Measurements from ENCODE around the gene TPCN2.

Gene TPCN2

DNA sequence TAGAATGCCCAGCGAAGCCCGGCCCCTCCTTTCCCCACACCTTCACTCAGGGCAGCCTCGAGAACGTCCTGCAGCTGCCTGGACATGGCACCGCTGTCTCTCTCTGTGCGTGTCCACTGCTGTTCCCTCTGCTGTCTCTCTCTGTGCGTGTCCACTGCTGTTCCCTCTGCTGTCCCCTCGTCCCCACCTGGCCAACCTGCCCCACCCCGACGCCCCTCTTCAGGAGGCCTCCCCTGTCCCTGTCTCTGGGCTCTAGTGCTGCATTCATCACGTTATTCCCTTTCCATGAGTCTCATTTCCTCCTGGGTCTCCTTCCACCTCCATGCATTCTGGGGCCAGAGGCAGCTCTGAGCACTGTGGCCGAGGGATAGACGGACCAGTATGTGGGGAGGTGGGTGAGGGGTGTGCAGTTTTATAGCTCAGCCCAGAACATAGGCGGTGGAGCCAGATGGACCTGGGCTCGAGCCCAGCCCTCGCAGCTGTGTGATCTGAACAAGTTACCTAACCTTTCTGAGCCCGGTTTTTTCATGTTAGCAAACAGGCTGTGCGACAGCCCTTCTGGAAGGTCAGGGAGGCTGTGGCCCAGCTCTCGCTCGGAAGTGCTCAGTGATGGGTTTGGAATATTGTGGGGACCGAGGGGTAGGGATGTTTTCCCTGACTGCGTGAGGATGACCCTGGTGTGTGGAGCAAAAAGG, 65.1 kb downstream of the TPCN2 start:
- no peak for DNase-seq

DNA sequence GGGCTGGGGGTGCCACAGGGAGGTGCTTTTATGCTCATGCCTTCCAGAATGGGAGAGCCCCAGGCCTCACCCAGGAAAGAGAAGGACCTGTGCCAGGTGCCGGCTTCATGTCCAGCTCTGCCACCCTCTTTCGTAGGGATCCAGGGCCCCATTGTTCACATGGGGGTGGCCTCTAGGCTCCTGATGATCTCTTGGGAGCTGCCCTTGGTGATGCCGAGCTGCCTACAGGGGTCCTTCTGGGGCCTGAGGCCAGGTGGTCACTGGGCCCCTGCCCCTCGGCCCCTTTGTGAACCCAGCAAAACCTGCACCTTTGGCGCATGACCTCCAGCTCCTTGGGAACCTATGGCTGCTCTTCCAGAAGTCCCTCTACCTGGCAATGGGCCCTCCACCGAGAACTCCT, 65.6 kb downstream of the TPCN2 start:
- no peak for DNase-seq

DNA sequence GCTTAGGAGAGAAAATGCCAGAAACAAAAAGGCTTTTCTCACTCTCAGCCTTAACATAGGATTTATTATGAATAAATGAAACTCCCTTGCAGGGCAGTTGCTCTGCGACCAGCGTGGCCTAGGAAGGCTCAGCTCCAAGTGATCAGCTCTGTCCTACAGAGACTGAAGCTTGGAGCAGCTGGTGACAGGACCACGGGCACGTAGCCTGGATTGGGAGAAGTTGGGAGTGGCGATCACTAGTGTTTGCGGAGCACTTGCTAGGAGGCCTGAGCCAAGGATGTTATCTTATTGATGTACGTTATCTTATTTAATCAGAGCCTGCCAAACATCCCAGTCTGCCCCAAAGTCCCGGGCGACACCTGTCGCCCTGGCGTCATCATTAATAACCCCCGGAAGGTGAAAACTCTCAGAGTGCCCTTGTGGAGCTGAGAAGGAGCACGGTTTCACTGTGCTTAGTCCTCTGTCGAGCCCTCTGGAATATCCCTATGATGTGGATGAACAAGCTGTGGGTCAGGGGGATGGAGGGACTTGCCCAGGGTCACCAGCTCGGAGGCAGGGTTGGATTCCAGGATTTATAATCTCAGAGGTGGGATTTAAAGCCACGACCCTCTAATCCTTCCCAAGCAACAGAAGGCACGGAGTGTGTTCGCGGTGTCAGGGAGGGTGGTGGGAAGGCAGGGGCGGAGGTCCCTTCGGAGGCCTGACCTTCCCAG, 66.2 kb downstream of the TPCN2 start:
- no peak for DNase-seq

DNA sequence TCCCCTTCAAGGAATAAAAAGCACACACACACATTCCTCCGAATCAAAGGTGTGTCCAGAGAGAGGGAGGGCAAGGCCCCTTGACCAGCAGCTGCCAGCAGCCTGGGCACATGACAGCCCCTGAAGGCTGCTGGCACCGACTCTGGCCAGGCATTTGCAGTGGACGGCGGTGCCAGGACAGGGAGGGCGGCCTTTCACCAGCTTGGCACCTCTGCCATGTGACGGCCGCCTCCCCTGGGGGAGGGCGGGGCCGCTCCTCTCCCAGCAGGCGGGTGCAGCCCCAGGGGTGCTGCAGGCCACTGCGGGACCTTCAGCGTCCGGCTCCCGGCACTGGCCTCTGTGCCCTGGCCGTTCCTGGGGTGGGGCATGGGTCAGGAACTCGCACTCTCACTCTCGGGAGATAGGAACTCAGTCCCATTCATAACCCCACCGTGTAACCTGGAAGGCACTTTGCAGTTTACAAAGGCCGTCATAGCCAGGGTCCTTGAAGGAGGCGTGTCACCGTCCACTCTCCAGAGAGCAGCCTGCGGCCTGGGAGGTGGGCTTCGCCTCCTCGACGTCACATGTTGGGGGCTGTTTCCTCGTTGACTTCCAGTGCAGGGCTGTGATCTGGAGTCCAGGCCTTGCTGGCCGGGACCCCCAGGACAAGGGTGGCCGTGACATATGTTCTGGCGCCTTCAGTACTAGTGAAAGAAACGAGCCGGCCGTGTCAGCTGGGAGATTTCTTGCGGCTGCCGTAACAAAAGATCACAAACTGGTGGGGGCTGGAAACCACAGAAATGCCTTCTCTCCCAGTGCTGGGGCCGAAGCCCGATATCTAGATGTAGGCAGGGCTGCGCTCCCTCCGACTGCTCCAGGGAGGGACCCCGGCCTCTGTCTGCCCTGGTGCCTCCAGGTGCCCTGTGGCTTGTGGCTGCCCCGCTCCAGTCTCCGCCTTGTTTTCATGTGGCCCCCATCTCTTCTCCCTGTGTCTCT, 67.1 kb downstream of the TPCN2 start:
- DNase-seq = no peak

DNA sequence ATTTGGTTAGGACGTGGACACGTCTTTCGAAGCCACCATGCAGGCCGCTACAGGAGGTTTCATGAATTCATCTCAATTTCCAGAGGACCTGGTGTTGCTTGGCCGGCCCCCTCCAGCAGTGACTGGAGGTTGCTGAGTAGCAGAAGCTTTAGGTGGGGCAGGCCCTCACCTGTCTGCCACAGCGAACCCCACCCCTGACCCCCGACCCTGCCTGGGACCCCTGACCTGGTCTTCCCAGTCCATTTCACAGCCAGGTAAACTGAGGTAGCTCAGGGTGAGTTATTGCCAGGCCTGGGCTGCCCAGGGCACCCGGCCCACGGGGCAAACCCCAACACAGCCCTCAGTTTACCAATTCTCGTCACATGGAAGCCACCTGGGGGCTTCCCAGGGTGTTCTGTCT, 67.9 kb downstream of the TPCN2 start:
- no peak for DNase-seq

DNA sequence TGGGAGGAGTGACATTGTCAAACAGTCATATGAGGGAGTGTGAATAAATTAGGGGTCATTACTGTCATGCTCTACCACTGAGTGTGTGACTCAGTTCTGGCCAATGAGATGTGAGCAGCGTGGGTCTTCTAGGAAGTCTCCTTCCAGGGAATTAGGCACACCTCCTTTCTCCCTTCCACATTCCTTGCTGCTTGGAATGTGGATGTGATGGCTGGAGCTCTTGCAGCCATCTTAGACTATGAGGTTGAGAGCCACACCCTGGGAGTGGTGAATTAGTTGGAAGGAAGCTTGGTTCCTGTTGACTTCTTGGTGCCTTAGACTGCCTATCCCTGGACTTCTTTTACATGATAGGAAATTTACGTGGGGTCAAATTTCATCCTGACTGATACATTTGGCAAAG, 70.5 kb downstream of the TPCN2 start:
- no peak for DNase-seq

DNA sequence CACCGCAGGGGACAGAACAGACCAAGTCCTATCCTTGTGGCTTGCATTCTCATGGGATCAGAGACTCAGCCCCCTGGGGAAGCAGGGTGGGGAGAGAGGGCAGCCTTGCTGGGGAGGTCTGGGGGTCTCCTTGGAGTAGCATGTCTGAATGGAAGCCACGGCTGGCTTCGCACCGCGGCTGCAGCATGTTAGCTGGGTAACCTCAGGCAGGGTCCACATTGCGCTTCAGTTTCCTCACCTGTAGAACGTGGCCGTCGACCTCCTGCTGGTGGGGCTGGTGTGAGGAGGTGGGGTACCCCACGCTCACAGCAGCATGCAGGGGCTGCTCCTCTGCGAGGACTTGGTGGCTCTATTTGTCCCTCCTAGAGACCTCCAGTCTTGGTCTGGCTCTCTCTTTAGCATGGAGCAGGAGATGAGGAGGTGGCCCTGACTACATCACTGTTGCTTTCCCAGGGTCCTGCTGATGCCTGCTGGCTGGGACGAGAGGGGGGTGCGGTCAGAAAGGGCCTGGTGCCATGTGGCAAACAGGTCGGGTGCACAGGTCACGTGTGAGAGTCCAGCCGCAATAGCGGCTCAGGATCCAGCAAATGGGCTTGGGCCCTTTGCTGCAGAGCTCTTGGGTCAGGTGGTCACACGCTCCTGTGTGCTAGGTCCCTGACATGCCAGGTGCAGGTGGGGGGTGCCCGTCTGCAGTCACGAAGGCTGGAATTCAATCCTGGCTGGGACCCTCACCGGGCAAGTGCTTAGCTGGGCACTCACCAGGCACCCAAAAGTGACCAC, 71.6 kb downstream of the TPCN2 start:
- DNase-seq = no peak

DNA sequence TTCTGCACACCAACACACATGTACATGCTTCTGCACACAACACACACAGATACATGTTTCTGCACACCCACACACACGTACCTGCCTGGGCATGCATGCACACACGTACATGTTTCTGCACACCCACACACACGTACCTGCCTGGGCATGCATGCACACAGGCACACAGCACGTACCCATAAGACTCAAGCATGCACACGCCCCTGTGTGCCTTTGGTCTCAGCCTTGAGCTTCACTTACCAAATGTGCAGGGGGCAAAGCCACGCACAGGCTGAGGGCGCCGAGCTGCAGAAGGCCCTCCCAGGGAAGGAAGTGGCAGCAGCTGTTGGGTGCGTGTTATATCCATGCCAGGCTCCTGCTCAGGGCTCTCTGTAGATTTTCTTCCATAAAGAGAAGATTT, 72.3 kb downstream of the TPCN2 start:
- no peak for DNase-seq

DNA sequence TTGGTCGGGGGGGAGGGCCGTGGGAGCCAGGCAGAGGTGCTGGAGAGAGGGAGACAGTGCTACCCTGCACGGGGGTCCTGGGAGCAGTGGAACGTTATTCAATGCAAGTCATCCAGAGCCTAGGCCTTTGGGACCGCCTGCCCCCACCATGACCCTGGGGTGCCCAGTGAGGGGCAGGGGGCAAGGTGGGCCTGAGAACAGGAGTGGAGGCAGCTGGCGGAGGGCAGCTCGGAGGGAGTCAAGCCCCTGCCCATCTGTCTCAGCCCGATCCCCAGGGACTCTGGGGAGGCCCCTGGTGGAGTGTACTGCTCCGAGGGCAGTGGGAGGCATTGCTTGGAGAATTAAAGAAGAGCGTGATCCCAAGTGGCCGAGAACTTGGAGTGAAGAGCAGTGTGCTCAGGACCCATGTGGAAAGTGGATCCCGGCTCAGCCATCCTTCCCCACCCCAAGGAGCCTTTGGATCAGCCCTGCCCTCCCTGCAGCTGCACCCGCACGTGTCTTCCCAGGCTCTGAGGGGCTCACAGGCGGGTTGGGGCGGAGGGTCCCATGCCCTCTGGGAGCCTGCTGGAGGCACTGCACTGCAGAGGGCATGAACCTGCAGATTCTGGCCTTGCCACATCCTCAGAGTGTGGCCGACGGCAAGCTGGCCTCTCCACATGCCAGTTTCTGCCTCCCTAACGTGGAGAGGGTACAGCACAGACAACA, 73.0 kb downstream of the TPCN2 start:
- DNase-seq = no peak

DNA sequence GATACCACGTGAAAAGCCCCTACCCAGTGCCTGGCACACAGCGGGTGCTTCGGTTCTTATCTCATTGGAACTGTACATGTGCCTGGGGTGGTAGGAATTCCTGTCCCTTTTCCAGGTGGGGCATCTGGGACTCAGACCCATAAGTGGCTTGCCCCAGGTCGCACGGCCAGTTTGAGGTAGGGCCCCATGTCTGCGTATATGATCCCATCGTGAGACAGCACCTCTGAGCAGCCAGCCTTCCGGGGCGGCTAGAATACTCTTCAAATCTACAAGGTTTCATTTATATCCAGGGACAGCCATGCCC, 73.5 kb downstream of the TPCN2 start:
- DNase-seq = no peak

DNA sequence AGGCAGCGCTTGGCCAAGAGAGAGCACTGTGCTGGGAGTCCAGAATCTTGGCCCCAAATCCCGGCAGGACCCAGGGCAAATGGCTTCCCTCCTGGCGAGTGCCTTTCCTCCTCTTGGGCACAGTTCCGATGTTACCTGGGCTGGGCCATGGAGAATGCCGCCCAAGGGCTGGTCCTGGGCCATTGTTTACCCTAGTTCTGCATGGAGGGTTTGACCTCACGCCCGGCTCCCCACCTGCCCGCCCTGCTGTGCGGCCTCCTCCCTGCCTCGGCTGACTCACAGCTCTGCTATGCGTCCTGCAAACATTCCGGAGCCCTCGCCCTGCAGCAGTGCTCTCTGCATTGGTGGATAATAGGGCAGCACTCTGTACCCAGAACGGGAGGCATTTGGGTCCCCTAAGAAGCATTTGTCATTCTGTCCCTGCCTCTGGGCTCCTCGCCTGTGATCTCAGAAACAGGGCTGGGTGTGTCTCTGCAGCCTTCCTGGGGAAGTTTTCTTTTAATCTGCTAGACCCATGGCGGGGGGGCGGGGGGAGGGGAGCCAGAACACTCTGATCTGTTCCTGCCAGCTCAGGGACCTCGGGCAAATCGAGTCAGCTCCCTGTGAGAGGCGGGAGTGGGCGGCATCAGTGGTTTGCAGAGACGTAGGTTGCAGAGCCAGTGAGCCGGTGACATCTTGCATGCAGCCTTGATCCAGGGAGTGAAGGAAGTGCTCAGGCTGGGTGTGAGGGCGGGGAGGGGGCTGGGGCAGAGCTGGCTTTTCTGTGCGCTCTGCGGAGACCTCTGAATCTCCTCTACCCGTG, 74.1 kb downstream of the TPCN2 start:
- peak; percentile 43 for DNase-seq

DNA sequence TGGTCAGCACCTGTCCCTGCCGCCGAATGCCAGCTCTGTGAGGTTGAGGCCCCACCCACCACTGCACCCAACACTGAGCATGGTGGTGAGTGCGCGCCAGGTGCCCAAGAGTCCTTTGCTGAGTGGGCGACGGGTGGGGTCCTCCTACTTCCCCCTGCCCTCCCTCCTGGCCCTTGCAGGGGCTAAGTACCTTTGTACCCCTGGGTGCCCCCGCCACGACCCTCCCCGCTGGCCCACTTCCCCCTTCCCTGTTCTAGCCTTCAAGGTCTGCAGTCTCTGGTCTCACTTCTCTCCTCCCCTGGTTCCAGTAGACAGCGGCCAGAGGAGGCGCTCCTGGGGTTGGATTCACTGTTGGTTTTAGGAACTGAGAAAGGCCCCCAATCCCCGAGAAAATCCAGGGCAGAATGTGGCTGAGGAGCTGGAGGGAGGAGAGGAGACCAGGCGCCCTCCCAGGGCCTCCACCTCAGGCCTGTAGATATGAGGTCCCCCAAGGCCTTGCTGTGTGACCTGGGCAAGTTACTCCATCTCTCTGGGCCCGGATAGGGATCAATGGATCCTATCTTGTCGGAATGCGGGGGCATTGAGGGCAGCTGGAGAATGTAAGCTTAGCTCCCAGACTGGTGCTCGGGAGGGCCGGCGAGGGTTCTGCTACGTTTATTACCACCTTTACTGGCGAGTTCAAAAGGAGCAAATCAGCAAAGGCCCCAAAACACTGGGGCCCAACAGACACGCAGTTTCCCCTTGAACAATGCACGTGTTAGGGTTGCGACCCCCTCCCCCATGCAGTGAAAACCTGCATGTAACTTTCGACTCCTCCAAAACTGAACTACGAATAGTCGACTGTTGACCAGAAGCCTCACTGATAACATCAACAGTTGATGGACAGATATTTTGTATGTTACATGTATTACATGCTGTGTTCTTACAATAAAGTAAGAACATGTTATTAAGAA, 75.1 kb downstream of the TPCN2 start:
- no peak for DNase-seq

DNA sequence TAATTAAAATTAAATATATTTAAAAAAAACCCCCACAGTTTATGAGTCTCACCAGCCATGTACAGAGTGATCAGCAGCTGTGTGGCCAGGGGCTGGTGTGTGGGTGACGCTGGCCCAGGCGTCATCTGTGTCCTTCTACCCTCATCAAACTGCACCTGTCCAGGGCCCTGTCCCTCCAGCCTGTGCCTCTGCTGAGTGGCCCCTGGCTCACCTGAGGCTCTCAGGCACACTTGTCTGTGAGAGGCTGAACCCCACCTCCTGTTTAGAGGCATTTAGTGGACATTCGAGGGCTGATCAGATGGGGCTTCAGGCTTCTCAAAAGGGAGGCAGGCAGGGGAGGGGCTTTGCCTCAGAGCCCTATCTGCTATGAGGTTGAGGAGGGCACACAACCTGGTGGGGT, 77.1 kb downstream of the TPCN2 start:
- DNase-seq = no peak

DNA sequence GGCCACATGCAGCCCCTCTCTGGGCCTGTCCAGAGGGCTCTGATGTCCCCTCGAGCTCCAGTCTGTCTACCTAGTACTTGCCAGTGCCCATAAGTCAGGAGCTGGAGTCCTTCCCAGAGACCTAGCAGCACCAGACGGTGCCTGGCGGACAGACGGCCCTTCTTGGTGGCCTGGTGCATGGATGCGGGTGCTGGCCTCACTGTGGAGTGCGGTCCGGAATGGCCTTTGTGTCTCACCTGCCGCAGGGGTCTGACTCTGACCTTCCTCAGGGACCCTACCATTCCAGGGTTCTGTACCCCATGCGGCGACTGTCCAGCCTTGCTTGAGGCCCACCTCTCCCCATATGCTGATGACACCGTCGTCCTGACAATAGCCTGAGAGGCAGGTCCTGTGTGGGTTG, 77.6 kb downstream of the TPCN2 start:
- DNase-seq = no peak

DNA sequence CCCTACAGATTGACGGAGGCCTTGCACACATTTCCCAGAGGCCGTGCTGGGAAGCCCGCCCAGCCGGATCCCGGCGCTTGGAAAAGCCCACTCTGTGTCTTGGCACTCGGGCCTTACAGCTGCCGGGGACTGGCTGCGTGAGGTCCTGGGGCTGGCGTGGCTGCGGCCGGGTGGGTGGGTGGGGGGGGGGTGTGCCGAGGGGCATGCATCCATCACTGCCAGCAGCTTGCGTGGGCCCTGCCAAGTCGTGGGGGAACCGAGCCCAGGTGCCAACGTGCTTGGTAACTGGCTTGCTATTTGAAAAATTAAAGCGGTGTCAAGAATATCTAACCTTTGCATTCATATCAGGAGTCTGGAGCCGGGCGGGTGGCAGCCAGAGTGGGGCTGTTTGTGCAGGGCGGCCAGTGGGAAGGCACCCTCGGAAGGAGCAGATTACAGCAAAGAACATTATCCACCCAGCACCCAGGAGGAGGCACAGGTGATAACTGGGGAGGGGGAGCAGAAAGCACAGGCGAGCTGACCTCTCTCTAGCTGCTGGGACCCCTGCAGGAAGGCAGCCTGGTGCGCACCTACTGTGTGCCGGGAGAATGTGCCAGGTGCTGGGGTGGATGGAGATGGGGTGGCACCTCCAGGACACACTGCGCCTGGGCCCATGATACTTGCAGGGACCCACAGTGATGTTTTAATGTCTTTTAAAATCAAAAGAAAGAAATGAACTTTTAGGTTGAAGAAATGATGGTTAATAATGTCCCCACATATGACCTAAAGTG, 78.5 kb downstream of the TPCN2 start:
- no peak for DNase-seq

DNA sequence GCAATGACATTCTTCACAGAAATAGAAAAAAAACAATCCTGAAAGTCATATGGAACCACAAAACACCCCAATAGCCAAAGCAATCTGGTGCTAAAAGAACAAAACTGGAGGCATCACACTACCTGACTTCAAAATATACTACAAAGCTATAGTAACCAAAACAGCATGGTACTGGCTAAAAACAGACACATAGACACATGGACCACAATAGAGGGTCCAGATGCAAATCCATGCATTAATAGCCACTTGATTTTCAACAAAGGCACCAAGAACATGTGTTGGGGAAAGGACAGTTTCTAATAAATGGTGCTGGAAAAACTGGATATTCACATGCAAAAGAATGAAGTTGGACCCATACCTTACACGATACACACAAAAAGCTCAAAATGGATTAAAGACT, 79.2 kb downstream of the TPCN2 start:
- DNase-seq = no peak

DNA sequence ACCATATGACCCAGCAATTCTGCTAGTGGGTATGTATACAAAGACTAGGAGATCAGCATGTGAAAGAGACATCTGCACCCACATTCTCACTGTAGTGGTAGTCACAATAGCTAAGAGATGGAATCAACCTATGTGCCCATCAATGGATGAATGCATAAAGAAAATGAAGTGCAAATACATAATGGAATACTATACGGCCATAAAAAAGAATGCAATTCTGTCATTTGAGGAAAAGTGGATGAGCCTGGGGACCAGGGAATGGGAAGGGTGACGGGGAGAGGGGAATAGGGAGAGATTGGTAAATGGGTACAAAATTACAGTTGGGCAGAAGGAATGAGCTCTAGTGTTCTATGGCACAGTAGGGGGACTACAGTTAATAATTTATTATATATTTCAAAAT, 80.3 kb downstream of the TPCN2 start:
- no peak for DNase-seq

DNA sequence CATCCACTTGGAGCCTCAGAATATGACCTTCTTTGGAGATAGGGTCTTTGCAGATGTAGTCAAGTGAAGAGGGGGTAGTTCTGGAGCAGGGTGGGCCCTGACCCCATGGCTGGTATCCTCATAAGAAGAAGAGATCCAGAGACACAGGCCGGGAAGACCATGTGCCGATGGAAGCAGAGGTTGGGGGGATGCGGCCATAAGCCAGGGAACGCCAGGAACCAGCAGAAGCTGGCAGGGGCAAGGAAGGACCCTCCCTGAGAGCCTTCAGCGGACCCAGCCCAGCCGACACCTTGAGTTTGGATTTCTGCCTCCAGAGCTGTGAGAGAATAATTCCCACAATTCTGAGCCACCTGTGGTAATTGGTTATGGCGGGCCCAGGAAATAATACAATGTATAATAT, 80.9 kb downstream of the TPCN2 start:
- DNase-seq = no peak

DNA sequence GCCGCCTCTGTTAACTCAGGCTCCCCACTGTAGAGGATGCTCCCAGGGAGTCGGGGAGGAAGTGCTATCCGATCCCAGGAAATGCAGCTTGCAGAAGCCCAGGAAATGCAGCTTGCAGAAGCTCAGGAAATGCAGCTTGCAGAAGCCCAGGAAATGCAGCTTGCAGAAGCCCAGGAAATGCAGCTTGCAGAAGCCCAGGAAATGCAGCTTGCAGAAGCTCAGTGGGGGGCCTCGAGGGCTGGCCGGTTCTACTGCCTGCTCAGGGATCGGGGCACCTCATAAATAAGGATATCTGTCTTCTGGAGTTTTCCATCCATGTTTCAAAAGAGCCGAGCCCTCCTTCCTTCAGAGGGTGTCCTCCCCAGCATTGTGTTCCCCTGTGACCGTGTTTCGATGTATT, 81.9 kb downstream of the TPCN2 start:
- DNase-seq = no peak
